Measurements from ENCODE around the gene PSMD1.

The PSMD1 gene

GRCh38 chr2:231160701-231161100 lies 104.0 kb downstream of the PSMD1 start:
- H3K4me3 ChIP-seq (ENCODE audit: low read depth, low read length) = no peak overlapping the region
- ChIA-PET CTCF (interaction anchor here (1.6 kb wide), 1 partner anchor 55 kb away, joined by 4 read pairs; no protein-coding TSS in a partner anchor), POLR2A (no interaction called here)
- DNase-seq (ENCODE audit: low read depth, low spot score) = no peak
- no peak for TF ChIP-seq CTCF (IDR thresholded peaks at IDR 0.05; ENCODE audit: insufficient read depth, low read length, missing control alignments)

DNA sequence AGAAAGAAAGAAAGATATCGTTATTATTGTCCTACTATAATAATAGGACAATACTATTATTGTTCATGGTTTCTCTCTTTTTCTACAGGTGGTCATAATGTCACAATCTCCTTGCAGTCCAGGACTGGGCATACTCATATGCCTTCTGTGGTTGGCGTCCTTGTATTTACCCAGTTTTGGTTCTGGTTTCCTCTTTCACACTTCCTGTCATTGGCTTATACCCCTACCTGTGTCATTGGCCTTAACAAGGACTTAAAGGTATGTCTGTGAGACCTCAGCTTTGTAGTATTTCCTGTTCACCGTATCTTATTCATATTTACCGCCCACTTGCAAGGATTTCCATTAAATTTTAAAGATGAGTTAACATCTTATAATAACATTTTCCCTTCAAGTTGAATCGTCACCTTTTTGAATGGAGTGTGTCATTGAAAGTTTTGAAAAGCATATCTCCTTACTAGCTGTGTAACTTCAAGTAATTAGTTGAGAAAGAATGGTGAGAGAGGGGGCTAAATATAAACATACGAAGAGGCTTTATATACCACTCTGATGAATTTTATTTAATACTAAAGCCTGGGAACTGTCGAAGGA lies 104.7 kb downstream of the PSMD1 start:
- CTCF ChIA-PET = interaction anchor here (1.4 to 1.6 kb wide), 2 partner anchors 31 to 56 kb away, joined by 4 to 5 read pairs; no protein-coding TSS in a partner anchor
- no peak for TF ChIP-seq CTCF (IDR thresholded peaks at IDR 0.05; ENCODE audit: insufficient read depth, low read length, missing control alignments)
- H3K4me3 ChIP-seq (ENCODE audit: low read depth, low read length) = no peak overlapping the region
- POLR2A ChIA-PET = interaction anchor here (1.2 to 1.4 kb wide), 2 partner anchors 9 to 26 kb away, joined by 4 to 5 read pairs; no protein-coding TSS in a partner anchor
- no peak for DNase-seq (ENCODE audit: low read depth, low spot score)

- TF ChIP-seq CTCF (IDR thresholded peaks at IDR 0.05; ENCODE audit: insufficient read depth, low read length, missing control alignments) = no peak
- no peak overlapping the region for H3K4me3 ChIP-seq (ENCODE audit: low read depth, low read length)
- ChIA-PET POLR2A (interaction anchor here (0.9 to 1.4 kb wide), 4 partner anchors 9 to 31 kb away, joined by 3 to 5 read pairs (median 4); no protein-coding TSS in a partner anchor), CTCF (interaction anchor here (1.4 to 1.6 kb wide), 2 partner anchors 30 to 56 kb away, joined by 4 to 5 read pairs; no protein-coding TSS in a partner anchor)
- peak; percentile 99 for DNase-seq (ENCODE audit: low read depth, low spot score)
These were observed 105.2 kb downstream of the PSMD1 start for GRCh38 chr2:231161877-231162329.

DNA sequence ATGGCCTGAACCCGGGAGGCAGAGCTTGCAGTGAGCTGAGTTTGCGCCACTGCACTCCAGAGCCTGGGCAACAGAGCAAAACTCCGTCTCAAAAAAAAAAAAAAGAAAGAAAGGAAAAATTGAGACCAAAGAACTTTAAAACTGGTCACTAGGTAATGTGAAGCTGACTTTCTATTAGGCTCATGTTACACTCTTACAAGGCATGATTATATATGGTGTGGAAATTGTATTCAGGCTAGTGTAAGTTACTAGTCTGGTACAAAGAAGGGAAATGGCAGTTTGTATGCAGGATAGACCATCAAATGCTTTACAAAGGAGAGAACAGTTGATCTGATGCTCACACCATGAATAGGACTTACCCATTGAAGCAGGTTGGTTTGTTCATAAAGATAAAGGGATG lies 106.3 kb downstream of the PSMD1 start:
- ChIA-PET POLR2A (no interaction called here), CTCF (no interaction called here)
- H3K4me3 ChIP-seq (ENCODE audit: low read depth, low read length) = no peak overlapping the region
- no peak for DNase-seq (ENCODE audit: low read depth, low spot score)
- no peak for TF ChIP-seq CTCF (IDR thresholded peaks at IDR 0.05; ENCODE audit: insufficient read depth, low read length, missing control alignments)

- ChIA-PET CTCF (no interaction called here), POLR2A (no interaction called here)
- H3K4me3 ChIP-seq (ENCODE audit: low read depth, low read length) = no peak overlapping the region
- no peak for DNase-seq (ENCODE audit: low read depth, low spot score)
- no peak for TF ChIP-seq CTCF (IDR thresholded peaks at IDR 0.05; ENCODE audit: insufficient read depth, low read length, missing control alignments)
These were observed 106.9 kb downstream of the PSMD1 start for GRCh38 chr2:231163414-231164095.

DNA sequence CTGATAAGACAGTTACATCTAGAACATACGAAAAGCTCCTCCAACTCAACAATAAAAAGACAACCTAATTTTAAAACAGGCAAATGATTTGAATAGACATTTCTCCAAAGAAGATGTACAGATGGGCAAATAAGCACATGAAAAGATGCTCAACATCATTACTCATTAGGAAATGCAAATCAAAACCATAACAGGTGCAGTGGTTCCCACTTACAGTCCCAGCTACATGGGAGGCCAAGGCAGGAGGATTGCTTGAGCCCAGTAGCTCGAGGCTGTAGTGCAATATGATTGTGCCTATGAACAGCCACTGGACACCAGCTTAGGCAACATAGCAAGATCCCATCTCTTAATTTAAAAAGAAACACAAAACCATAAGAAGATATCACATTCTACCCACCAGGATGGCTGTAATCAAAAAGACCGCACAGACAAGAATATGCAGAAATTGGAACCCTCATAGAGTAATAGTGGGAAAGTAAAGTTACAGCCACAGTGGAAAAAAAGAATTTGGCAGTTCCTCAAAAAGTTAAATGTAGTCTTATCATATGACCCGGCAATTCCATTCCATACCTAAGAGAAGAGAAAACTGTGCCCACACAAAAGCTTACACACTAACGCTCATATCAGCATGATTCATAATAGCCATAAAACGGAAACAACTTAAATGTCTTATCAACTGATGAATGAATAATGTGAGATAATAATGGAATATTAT lies 111.2 kb downstream of the PSMD1 start:
- CTCF ChIA-PET = interaction anchor here (0.9 to 2.9 kb wide), 7 partner anchors 12 to 114 kb away, joined by 3 to 13 read pairs (median 4); no protein-coding TSS in a partner anchor
- POLR2A ChIA-PET = no interaction called here
- no peak for DNase-seq (ENCODE audit: low read depth, low spot score)
- H3K4me3 ChIP-seq (ENCODE audit: low read depth, low read length) = no peak overlapping the region
- TF ChIP-seq CTCF (IDR thresholded peaks at IDR 0.05; ENCODE audit: insufficient read depth, low read length, missing control alignments) = no peak

All from AG04449 (cell line).